HG03045 (cell line): ENCODE results near the gene LETMD1.
"Not testable (repeated sequence)": the region's sequence is repeated elsewhere in the genome, so short reads cannot be mapped to it uniquely, and the experiment has no call there.

ENCODE experiments used
- ATAC-seq: cut with Tn5 transposase; IDR thresholded peaks from one replicate; pipeline ENCODE4 v1.9.1; 2021; ENCODE audit warnings: mild to moderate bottlenecking, moderate library complexity; ENCODE audit not compliant: unreplicated experiment

LETMD1 gene

DNA sequence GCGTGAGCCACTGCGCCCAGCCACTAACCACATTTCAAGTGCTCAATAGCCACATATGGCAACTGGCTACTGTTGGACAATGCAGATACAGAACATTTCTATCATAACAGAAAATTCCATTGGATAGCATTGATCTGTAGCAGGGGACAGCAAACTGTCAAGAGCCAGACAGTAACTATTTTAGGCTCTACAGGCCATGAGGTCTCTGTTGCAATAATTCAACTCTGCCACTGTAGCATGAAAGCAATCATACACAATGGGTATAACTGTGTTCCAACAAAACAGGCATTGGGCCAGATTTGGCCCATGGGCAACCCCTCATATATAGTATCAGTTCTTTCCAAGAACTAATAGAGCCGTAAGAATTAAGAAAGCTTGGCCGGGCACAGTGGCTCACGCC, 27.3 kb downstream of the LETMD1 start:
- ATAC-seq = no peak

DNA sequence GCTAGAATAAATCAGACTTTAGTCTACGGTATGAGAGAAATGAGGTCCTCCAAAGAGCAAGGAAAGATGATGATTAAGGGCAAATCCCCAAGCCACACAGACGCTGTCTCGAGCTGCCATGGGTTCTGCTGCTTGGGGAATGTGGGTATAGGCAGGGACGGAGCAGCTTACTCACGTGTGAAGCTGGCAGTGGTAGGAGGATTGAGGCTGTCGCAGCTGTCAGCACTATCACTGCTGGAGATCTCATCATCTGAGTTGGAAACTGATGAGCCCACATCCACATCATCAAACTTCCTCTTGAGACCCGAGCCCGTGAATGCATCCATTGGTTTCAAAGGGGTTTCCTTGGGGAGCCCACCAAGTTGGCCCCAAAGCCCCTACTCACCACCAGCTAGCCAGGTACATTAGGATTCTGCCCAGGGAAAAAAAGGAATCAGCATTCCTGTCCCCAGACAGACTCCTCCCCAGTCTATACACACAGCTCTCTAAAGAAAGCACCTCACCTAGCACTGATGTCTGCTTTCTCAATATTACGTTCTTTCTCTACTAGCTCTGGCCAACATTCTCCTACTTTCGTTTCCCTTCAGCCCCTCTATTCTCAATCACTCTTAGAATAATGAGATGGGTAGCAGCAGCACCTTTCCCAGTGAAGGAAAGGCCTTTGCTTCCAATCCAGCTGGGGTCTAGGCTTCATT, 28.3 kb downstream of the LETMD1 start:
- no peak for ATAC-seq

DNA sequence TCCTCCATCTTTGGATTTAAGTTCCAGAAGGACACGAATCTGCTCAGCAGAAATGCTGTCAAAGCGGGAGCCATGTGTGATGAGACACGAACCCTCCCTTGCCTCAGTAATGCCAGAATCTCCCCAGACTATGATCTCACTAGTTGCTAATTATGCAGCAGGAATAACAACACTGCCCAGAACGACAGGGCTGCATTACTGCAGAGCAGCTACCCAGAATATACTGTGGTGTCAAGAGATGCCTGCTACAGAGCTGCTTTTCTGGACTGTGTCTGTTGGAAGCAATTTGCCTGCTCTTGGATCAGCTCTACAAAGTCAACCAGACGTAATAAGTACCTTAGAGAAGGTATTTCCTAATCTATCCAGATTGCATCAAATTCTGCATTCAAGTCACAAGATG, 29.8 kb downstream of the LETMD1 start:
- no peak for ATAC-seq

DNA sequence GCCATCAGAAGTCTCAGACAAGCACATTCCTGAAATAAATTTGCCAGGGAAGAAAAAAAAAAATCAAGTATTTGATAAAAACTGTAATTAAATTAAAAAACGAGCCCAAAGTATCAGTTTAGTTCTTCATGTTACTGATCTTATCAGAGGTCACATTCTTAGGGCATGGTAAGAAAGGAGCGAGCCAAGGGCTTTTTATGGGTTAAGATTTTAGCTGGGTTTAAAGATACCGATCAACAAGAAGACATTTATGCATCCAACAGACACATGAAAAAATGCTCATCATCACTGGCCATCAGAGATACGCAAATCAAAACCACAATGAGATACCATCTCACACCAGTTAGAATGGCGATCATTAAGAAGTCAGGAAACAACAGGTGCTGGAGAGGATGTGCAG, 30.2 kb downstream of the LETMD1 start:
- ATAC-seq = not testable (repeated sequence)

DNA sequence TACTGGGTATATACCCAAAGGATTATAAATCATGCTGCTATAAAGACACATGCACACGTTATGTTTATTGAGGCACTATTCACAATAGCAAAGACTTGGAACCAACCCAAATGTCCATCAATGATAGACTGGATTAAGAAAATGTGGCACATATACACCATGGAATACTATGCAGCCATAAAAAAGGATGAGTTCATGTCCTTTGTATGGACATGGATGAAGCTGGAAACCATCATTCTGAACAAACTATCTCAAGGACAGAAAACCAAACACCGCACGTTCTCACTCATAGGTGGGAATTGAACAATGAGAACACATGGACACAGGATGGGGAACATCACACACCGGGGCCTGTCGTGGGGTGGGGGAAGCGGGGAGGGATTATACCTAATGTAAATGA, 30.7 kb downstream of the LETMD1 start:
- ATAC-seq = not testable (repeated sequence)

DNA sequence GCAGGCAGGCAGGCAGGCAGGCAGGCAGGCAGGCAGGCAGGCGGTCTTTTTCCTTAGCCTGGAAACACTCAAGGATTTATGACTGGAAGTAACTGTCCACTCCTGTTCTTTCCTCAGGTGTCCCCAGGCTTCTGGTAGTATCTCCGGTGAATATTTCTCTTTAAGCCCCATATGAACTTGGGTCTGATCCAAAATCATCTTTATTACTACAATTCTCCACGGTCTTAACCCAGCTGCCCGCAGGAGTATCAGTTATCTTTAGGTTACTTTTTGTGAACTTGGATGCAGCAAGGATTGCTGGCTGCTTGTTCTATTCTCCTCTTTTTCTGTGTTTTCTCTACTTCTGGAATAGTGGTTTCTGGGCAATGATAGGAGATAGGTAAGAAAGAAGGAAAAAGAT, 32.0 kb downstream of the LETMD1 start:
- ATAC-seq = no peak

DNA sequence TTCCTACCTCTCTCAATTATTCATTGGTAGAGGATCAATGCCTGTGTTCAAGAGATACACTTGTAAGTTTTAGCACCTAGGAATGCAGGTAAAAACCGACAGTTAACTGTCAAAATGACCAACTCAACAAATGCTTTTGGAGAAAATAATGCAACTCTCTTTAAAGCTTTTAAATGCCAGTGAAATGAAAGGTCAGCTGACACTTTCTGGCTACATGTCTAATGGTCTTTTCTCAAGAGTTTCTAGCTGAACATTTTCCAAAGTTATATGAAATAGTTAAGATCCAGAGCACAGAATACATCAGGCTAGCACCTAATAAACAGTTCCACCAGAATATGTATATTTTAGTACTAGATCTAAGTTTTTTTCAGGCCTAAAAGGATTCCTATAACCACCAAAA, 33.3 kb downstream of the LETMD1 start:
- ATAC-seq = no peak

DNA sequence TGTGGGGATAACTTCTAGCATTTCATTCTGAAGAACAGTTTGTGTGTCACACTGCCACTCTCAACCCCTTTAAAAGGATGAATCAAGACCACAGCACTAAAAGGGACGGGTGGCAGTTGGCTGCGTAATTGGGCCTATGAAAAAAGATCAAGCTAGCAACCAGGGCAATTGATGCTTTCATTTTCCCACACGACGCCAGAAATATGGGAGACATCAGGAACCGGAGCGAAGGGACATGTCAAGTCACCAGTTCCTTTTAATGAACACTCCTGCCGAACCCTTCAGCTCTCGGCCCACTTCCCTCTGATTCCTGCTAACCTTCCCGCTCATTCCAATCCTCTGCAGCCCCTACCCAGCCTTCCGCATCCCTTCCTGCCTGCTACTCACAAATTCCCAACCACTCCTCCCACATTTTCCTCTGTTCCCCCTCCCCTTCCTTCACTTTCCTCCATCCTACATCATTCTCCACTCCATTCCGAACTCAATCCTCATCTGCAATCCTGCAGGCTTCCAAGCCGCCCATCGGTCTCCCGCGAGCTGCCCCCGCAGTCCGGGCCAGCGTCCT, 34.5 kb downstream of the LETMD1 start:
- peak; percentile 6 for ATAC-seq

DNA sequence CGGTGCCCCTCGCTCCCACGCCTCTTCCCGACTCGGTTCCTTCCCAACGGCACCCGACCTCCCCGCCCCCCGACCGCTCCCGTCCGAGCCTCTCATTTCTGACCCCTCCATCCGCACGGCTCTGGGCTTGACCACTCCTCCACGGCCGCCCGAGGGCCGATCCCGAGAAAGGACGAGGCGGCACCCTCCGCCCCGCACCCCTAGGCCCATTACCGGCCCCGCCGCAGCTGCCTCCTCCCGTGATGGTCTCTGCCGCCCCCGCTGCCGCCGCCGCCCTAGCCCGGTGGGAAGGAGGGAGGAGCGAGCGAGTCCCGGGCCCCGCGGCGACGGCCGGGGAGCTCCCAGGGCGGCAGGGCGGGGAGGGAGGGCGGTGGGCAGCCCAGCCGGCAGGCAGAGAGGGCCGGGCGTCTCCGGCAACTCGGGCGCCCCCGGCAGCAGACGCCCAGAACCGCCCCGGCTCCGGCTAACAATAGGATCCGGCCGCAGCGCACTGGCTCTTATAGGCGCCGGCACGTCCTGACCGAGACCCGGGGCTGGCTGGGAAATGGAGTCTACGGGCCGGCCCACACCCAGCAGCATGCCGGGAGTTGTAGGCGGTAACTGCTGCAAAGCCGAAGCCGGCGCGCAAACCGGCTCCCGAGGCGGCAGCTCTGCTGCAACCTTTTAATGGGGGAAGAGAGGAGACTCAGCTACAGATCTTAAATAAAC, 35.2 kb downstream of the LETMD1 start, which contains the start of gene CSRNP2:
CSRNP2 (minus strand) TSS at position 471 of the 708 bp plus-strand sequence. CDS start 7,035 bp downstream, outside the sequence.
- ATAC-seq = peak; percentile 95

DNA sequence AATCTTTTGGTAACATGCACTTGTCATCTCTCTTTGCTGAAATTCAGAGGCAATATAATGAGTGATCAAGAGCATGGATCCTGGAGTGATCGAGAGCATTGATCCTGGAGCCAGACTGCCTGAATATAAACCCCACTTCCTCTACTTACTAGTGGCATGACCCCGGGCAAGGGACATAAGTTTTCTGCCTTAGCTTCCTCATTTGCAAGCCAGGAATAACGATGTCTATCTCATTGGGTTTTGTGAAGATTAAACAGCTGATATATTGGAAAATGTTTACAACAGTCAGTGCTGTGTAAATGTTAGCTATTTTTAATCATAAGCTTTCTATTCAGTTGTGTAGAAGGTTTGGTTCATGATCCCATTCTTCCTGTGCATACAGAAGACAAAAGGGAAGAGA, 37.6 kb downstream of the LETMD1 start:
- no peak for ATAC-seq

DNA sequence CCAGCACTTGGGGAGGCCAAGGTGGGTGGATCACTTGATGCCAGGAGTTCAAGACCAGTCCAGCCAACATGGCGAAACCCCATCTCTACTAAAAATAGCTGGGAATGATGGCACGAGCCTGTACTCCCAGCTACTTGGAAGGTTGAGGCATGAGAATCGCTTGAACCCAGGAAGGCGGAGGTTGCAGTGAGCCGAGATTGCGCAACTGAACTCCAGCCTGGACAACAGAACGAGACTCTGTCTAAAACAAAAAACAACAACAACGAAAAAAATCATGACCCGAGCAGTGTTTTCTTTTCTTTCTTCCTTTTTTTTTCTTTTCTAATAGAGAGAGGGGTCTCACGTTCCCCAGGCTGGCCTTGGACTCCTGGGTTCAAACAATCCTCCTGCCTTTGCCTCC, 38.8 kb downstream of the LETMD1 start:
- ATAC-seq = no peak

DNA sequence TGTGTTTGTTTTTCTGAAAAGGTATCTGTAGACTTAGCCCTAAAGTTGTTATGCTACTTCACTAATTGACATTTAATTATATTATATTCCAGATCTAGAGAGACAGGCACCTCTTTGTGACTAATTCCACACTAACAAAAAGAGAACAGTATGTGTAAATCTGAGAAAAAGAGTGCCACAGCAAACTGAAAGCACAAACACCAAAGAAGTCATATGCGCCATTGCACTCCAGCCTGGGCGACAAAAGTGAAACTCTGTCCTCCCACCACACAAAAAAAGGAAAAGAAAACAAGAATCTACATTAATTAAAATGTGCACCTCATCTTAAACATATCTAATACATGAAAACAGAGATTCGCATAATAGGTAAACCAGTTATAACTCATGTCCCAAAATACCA, 39.7 kb downstream of the LETMD1 start:
- no peak for ATAC-seq

DNA sequence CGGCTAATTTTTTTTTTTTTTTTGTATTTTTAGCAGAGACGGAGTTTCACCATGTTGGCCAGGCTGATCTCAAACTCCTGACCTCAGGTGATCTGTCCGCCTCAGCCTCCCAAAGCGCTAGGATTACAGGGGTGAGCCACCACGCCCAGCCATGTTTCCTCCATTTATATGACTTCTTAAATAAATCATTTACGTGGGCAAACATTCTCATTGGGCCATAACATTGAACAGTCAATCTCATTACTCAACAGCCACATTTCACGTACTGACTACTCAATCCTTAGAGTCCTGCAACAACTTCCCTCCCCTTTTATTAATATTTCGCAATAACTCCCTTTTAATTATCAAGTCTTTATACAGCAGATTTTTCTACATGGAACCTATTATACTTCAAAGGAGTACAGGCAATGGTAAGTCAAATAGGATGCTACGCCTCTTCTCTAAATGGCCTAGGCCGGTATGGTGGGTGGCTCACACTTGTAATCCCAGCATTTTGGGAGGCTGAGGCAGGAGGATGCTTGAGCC, 42.6 kb downstream of the LETMD1 start:
- no peak for ATAC-seq

DNA sequence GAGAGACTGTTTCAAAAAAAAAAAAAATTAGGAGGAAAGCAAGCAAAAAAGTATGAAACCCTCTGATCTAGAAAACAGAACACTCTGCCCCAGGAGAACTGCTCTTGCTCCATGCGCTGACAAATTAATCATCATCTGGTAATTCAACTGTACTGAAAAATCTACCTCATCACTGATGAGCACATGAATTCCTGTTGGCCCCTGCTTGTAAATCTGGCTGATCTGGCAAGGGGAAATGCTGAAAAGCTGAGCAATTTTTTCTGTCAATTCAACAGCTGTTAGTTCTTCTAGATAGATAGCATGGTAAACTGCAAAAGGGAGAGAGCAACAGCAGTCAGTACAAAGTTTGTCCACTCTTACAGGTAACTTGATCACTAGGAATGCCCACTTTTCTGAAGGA, 50.5 kb downstream of the LETMD1 start:
- ATAC-seq = no peak

DNA sequence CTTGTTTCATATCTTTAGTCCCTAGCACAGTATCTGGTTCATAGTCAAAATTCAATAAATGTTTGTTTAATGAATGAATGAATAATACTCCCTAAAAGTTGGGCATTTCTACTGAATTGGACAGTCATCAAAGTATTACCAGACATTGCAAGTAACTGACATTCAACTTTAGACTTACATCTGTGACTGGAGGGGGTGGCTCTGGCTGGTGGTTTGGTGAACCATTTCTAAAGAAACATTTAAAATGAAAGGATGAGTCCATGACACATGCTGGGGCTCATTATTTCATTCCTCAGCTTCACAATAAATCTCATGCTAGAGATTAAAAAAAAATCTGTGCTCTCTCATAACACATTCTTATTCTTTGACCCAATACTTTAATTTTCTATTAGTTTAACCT, 55.9 kb downstream of the LETMD1 start:
- ATAC-seq = no peak

DNA sequence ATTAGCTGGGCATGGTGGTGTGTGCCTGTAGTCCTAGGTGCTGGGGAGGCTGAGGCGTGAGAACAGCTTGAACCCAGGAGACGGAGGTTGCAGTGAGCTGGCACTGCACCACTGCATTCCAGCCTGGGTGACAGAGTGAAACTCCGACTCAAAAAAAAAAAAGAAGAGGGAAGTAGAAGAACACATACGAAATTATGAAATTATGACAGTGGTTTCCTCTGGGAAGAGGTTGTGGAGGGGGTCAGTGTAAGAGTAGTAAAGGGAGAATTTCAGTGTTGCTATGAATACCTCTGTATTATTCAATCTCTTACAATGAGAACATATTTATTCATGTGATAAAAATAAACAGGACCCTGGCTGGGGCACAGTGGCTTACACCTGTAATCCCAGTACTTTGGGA, 60.0 kb downstream of the LETMD1 start:
- no peak for ATAC-seq
